ENCODE measurements around the gene MYH9. TPM values are rescaled to one million over a fixed set of nuclear protein-coding genes. Genes with fewer than 3 reads are reported as not detected.

The MYH9 gene
- total RNA-seq, 1 donor from 2014 or later: 1,853 TPM

DNA sequence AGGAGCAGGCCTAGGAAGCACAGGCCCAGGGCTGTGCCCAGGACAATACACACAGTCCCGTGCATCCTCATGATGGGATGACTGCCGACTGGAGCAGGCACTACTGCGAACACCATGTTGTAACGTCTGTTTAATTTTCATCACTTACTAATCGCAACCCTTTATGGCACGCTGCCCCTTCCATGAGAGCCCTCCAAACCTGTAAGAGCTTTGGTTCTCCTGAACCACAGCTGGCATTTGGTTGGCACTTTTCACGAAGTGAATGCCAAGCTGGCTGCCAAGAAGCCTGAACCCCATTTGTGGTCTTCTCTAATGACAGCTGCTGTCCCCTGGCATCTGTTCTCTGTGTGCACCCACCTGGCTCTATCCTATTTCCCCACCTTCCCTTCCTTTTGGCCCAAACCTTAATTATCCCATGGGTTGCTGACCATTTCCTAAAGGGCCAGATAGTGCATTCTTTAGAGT lies 98.3 kb downstream of the MYH9 start:
- no peak for DNase-seq (ENCODE audit: low spot score)
- Mint-ChIP-seq H3K36me3 (ENCODE audit: low read depth) (peaks cover 53% of the 10 kb centered on the region), H3K27ac (ENCODE audit: unreplicated experiment) (peak overlapping the region; percentile 76), H3K4me1 (ENCODE audit: low read depth) (peaks cover 10% of the 10 kb centered on the region), H3K4me3 (ENCODE audit: unreplicated experiment) (no peak overlapping the region), H3K9me3 (ENCODE audit: low read depth) (no peaks in the 10 kb centered on the region), H3K27me3 (ENCODE audit: low read depth) (no peaks in the 10 kb centered on the region)
- TF ChIP-seq, protein P1, sequence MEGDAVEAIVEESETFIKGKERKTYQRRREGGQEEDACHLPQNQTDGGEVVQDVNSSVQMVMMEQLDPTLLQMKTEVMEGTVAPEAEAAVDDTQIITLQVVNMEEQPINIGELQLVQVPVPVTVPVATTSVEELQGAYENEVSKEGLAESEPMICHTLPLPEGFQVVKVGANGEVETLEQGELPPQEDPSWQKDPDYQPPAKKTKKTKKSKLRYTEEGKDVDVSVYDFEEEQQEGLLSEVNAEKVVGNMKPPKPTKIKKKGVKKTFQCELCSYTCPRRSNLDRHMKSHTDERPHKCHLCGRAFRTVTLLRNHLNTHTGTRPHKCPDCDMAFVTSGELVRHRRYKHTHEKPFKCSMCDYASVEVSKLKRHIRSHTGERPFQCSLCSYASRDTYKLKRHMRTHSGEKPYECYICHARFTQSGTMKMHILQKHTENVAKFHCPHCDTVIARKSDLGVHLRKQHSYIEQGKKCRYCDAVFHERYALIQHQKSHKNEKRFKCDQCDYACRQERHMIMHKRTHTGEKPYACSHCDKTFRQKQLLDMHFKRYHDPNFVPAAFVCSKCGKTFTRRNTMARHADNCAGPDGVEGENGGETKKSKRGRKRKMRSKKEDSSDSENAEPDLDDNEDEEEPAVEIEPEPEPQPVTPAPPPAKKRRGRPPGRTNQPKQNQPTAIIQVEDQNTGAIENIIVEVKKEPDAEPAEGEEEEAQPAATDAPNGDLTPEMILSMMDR (IDR thresholded peaks at IDR 0.05): no peak

DNA sequence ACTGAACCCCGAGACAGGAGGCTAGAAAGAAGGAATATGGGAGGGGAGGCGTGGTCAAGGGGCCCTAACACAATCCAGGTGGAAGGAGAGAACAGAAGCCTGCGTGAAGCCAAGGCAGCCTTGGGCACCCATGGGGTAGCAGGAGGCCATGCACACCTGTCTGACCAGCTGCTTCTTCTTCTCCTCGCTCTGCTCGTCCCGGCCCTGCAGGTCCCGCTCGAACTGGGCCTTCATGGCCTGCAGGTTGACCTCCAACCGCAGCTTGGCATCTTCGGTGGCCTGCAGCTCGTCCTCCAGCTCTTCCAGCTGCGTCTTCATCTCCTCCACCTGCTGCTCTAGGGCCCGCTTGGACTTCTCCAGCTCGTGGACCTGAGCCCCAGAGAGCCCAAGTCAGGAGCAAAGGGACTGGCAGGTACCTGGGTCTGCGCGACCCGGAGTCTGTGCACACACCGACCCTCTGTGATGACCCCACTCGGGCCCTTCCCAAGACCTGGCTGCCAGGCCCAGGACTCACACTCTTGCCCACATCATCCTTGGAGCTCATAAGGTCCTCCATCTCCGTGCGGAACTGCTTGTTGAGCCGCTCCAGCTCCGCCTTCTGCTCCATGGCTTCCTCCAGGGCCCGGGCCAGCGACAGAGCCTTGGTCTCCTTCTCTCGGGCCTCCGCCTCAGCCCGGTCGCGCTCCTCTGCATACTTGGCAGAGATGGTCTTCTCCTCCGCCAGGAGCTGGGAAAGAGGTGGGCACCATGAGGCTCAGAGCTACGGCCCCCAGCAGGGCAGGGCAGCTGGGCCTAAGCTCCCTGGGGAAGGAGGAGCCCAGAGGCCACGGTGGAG lies 99.0 kb downstream of the MYH9 start:
- Mint-ChIP-seq H3K27ac (ENCODE audit: unreplicated experiment) (peak overlapping the region; percentile 27), H3K9me3 (ENCODE audit: low read depth) (no peaks in the 10 kb centered on the region), H3K4me3 (ENCODE audit: unreplicated experiment) (no peak overlapping the region), H3K27me3 (ENCODE audit: low read depth) (no peaks in the 10 kb centered on the region), H3K4me1 (ENCODE audit: low read depth) (peaks cover 10% of the 10 kb centered on the region), H3K36me3 (ENCODE audit: low read depth) (peaks cover 51% of the 10 kb centered on the region)
- peak; percentile 94 for DNase-seq (ENCODE audit: low spot score)
- TF ChIP-seq, protein P1 (IDR thresholded peaks at IDR 0.05): no peak

DNA sequence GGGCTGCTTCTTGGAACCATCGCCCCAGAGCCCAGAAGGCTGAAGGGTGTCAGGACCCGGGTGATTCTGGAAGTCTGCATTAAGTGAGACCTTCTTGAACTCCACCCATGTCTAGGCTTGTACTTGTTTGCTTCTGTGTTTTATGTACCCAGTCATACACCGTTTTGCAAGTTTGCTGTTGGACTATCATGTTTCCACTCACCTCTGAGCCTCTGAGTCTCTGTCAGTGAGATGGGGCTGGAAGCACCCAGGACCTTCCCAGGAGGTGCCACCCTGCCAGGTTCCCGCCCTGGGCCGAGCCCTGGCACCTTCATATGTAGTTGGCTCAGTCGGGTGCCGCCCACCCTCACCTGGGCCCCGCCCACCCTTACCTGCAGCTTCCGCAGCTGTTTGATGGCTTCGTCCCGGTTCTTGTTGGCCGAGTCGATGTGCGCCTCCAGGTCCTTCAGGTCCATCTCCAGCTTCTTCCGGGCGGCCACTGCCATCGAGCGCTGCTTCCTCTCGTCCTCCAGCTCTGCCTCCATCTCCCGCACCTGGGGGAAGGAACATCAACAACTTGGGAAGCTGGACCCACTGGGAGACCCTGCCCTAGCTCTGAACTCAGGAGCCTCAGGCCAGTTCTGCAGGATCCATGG lies 99.8 kb downstream of the MYH9 start:
- Mint-ChIP-seq H3K9me3 (ENCODE audit: low read depth) (no peaks in the 10 kb centered on the region), H3K27me3 (ENCODE audit: low read depth) (no peaks in the 10 kb centered on the region), H3K4me1 (ENCODE audit: low read depth) (peaks cover 10% of the 10 kb centered on the region), H3K36me3 (ENCODE audit: low read depth) (peaks cover 58% of the 10 kb centered on the region), H3K27ac (ENCODE audit: unreplicated experiment) (peak overlapping the region; percentile 78), H3K4me3 (ENCODE audit: unreplicated experiment) (no peak overlapping the region)
- TF ChIP-seq, protein P1 (IDR thresholded peaks at IDR 0.05): no peak
- DNase-seq (ENCODE audit: low spot score): peak; percentile 84

DNA sequence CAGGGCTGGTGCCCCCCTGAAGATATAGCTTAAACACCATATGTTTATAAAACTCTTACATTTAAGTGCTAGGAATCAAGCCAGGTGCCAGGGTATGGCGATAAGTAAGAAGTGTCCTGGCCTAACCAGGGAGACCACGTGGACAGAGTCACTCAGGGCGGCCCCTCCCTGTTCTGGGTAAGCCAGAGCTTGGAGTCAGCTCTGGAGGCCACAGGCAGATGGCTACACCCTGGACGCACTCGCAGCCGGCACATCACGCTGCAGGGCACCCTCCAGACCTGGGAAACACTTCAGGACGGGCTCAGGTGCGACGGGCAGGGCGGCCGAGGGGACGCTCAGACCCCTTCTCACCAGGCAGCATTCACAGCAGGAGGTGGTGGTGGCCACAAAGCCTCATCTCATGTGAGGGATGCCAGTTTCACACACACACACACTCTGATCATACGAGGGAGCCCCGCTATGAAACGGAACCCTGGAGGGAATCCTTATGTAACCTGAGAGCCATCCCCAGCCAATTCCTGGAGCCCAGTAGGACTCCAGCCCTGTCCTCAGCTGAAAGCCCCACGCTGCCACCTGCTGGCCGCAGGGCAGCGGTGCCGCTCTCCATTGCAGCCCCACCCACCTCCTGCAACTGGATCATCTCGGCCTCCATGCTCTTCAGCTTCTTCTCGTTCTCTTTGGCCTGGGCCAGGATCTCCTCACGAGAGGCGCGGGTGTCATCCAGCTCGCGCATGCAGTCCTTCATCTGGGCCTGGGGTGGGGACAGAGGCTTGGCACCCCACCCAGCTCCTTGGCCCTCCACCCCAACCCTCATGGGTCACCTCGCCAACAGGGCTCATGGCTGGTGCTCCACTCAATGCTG lies 101.4 kb downstream of the MYH9 start:
- Mint-ChIP-seq H3K27me3 (ENCODE audit: low read depth) (no peaks in the 10 kb centered on the region), H3K36me3 (ENCODE audit: low read depth) (peaks cover 57% of the 10 kb centered on the region), H3K9me3 (ENCODE audit: low read depth) (no peaks in the 10 kb centered on the region), H3K27ac (ENCODE audit: unreplicated experiment) (peak overlapping the region; percentile 78), H3K4me3 (ENCODE audit: unreplicated experiment) (no peak overlapping the region), H3K4me1 (ENCODE audit: low read depth) (peaks cover 10% of the 10 kb centered on the region)
- TF ChIP-seq, protein P1 (IDR thresholded peaks at IDR 0.05): peak; percentile 93
- DNase-seq (ENCODE audit: low spot score): peak; percentile 90

DNA sequence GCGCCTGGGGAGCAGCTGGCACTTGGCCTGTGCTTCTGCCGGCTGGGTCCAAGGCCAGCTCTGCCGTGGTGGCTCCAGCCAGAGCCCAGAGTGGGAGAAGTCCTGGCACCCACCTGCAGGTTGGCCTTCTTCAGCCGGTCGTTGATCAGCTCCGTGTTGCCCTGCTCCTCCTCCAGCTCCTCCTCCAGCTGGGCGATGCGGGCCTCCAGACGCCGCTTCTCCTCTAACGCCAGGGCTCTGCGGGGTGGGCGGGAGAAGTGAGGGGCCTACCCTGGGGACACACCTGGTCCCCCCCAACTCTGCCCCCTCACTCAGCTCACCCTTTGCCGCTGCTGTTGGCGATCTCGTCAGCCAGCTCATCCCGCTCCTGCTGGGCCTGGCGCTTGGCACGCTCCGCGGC lies 102.2 kb downstream of the MYH9 start:
- TF ChIP-seq, protein P1 (IDR thresholded peaks at IDR 0.05): no peak
- H3K36me3 Mint-ChIP-seq (ENCODE audit: low read depth): peaks cover 60% of the 10 kb centered on the region
- peak; percentile 89 for DNase-seq (ENCODE audit: low spot score)
- H3K27ac Mint-ChIP-seq (ENCODE audit: unreplicated experiment): no peak overlapping the region
- H3K4me1 Mint-ChIP-seq (ENCODE audit: low read depth): peaks cover 10% of the 10 kb centered on the region
- H3K4me3 Mint-ChIP-seq (ENCODE audit: unreplicated experiment): no peak overlapping the region
- H3K9me3 Mint-ChIP-seq (ENCODE audit: low read depth): no peaks in the 10 kb centered on the region
- H3K27me3 Mint-ChIP-seq (ENCODE audit: low read depth): no peaks in the 10 kb centered on the region
